Esophagus mucosa (tissue), 1 donor: Measurements from ENCODE around the gene SCN1B. TPM values are rescaled to one million over a fixed set of nuclear protein-coding genes. Genes with fewer than 3 reads are reported as not detected.
"Not testable (repeated sequence)": the region's sequence is repeated elsewhere in the genome, so short reads cannot be mapped to it uniquely, and the experiment has no call there.

Experiments used
- ATAC-seq: fragments of 200-7000 bp; cut with Tn5 transposase; one replicate; pipeline ENCODE4 v1.9.1; 2020
- total RNA-seq: library from RNA; stranded (reverse); gene quantifications from one replicate; pipeline ENCODE4 v1.2.4, GENCODE V29; 2023
- donor health status: DM: yes; HTN: yes; CAD: no.

SCN1B gene
- total RNA-seq, 1 donor from 2014 or later: 0.88 TPM

DNA sequence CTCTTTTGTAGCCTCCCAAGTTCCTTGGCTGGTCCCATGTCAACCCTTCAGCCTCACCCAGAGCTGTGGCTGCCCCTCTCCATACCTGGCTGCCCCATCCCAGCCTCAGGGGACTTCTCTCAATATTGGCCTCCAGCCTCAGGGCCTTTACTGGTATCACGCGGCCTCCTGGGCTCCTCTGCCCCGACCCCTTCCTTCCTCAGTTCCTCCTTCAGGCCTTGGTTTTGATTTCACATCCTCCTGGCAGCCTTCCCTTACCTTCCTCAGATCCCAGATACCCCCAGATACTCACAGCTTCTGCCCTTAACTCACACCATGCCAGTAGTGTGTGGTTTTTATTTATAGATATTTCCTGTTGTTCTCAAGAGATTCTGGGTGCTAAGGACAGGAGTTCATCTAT, 12.8 kb upstream of the SCN1B start:
- no peak for ATAC-seq

DNA sequence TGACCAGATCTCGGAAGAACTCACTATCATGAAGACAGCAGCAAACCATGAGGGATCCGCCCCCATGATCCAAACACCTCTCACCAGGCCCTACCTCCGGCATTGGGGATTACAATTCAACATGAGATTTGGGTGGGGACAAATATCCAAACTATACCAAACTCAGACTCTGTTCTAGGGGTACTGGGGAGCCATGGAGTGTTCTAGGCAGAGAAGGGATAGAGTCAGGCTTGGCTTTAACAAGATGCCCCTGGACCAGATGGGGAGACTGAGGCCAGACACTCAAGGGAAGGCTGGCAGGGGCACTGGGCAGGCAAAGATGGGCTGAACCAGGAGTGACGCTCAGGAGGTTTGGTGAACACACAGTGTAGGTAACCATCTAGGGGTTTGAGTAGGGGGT, 11.9 kb upstream of the SCN1B start:
- ATAC-seq: no peak

GRCh38 chr19:35019144-35019543, 11.1 kb upstream of the SCN1B start:
- no peak for ATAC-seq

- no peak for ATAC-seq
Measured at GRCh38 chr19:35021016-35021415, 9.3 kb upstream of the SCN1B start.

DNA sequence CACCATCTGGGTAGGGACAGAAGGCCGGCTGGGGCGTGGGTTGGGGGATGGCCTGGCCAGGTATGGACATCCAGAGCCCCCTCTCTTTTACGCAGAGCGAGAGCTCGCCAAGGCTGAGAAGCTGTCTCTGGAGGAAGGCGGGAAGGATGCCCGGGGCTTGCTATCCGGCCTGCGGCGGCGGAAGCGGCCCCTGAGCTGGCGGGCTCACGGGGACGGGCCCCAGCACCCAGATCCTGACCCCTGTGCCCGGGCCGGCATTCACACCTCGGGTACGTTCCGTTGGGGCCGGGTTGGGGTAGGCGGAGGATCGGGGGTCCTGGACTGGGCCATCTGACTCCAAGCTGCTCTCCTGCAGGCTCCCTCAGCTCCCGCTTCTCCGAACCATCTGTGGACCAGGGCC, 8.7 kb upstream of the SCN1B start:
- ATAC-seq: no peak

GRCh38 chr19:35022460-35022859, 7.8 kb upstream of the SCN1B start:
- ATAC-seq: no peak

GRCh38 chr19:35023428-35023827, 6.8 kb upstream of the SCN1B start:
- ATAC-seq: no peak

GRCh38 chr19:35024095-35024494, 6.2 kb upstream of the SCN1B start:
- no peak for ATAC-seq

GRCh38 chr19:35025969-35026368, 4.3 kb upstream of the SCN1B start:
- no peak for ATAC-seq

DNA sequence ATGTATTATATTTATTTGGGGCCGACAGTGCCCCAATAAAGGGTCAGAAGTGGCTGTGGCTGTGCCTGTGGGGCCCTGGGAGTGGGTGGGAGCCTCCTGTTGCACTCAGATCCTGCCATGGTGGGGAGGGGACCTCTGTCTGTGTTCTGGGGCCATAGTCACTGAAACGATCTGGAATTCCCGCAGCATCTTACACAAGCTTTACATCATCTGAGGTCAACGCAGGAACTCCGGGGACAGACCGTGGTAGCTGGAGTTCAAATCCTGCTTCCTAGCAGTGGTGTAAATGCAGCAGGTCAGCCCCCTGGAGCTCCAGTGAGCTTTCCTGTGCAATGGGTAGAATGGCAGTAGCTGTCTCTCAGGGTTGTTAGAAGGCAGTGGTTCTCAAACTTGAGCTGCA, 3.9 kb upstream of the SCN1B start:
- ATAC-seq: no peak

DNA sequence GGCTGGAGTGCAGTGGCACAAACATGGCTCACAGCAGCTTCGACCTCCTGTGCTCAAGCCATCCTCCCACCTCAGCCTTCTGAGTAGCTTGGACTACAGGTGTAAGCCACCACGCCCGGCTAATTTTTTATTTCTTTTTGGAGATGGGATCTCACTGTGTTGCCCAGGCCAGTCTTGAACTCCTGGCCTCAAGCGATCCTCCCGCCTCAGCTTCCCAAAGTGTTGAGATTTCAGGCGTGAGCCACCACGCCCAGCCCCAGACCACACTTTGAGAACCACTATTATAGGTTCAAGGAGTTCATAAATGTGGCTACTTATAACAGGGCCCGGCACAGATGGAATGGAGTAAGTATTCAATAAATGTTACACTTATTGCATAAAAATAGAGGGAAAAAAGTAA, 3.3 kb upstream of the SCN1B start:
- ATAC-seq: no peak

GRCh38 chr19:35027851-35028599, 2.2 kb upstream of the SCN1B start:
- no peak for ATAC-seq

DNA sequence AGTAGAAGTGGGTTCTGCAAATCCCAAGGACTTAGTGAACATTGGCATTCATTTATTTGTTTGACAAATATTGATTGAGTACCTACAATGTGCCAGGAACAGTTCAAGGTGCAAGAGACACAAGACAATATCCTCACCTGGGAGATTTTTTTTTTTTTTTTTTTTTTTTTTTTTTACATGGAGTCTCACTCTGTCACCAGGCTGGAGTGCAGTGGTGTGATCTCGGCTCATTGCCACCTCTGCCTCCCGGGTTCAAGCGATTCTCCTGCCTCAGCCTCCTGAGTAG, 1.7 kb upstream of the SCN1B start:
- ATAC-seq: not testable (repeated sequence)

DNA sequence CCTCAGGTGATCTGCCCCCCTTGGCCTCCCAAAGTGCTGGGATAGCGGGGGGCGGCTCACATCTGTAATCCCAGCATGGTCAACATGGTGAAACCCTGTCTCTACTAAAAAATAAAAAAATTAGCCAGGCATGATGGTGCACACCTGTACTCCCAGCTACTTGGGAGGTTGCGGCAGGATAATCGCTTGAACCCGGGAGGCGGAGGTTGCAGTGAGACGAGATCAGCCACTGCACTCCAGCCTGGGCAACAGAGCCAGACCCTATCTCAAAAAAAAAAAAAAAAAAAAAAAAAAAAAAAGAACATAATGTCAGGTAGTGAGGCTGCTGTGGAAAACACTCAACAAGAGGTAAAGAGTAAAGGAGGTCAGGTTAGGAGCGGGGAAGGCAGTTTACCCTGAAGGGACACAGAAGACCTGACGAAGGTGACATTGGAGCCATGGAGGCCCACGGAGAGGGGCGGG, 964 bp upstream of the SCN1B start:
- ATAC-seq: not testable (repeated sequence)

DNA sequence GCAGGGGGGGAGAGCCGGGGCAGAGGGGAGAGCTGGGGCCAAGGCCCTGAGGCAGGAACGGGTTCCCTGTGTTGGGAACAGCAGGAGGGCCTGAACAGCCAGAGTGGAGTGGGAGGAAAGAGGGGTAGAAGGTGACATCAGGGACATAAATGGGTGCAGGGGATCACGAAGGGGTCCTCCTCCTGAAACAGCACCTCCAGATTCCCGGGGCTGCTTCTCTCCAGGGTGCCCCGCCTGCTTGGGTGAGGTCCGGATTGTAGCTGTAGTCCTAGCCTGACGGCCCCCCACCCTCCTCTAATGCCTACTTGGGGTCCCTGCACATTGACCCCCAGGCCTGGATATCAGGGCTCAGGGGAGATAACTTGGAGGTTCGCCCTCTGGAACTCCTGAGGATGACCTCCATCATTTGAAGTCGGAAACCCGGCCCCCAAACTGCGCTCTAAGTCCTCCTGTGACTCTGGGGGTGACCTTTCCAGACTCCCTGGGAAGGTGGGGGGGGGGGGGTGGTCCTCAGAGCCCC, 473 bp upstream of the SCN1B start:
- ATAC-seq: no peak

DNA sequence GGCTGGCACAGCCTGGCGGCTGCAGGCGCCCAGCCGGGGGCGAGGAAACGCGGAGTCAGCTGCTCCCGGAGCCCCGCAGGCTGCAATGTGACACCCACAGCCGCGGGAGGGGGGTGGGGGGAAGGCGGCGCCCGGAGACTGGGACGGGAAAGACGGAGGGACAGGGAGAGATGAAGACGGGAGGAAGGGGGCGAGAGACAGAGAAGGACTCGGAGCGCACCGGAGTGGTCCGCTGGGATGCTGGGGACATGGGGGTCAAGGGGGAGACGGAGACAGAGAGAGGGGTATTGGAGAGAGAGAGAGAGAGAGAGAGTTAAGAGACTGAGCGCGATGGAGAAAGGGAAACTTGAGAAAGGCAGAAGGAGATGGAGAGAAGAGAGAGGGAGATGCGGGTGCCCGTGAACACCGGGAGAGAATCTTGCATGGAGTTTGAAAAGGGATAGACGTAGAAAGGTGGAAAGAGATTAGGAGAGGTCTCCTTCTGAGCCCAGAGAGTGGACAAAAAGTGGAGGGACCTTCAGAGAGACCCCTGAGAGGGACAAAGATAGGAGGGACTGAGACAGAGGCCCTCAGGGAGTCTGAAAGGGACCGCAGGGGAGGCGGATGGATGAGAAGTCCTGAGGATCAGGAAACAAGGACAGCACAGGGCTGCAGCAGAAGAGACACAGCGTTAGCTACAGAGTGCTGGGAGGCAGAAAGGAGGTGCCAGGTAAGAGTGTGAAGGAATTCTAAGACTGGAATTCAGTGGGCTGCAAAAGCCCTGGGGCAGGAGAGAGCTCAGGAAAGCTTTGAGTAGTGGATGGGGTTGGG, 1.0 kb downstream of the SCN1B start:
- no peak for ATAC-seq

GRCh38 chr19:35032356-35032865, 2.1 kb downstream of the SCN1B start:
- ATAC-seq: no peak

GRCh38 chr19:35033067-35034004, 3.1 kb downstream of the SCN1B start:
- ATAC-seq: no peak

DNA sequence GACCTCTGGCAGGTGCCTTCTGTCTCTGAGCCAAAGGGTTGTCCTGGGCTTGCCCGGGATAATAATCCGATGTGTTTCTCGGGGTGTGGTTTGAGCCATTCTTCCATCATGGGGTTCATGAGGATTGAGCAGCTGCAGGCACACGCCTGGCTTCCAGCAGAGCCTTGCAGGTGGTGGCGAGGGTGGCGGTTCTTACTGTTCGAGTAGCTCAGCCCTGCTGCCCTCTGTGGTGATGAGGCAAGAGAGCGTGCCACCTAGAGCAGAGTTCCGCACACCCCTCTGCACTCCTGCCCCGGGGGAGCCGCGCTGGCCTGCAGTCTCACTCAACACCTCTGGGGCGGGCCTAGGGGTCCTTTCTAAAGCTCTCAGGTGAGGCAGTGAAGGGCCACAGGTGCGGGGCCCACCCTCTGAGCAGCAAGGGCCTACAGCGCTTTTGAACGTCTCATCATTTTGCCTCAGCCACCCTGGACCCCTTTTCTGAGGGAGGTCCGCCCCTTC, 3.8 kb downstream of the SCN1B start:
- ATAC-seq: no peak

DNA sequence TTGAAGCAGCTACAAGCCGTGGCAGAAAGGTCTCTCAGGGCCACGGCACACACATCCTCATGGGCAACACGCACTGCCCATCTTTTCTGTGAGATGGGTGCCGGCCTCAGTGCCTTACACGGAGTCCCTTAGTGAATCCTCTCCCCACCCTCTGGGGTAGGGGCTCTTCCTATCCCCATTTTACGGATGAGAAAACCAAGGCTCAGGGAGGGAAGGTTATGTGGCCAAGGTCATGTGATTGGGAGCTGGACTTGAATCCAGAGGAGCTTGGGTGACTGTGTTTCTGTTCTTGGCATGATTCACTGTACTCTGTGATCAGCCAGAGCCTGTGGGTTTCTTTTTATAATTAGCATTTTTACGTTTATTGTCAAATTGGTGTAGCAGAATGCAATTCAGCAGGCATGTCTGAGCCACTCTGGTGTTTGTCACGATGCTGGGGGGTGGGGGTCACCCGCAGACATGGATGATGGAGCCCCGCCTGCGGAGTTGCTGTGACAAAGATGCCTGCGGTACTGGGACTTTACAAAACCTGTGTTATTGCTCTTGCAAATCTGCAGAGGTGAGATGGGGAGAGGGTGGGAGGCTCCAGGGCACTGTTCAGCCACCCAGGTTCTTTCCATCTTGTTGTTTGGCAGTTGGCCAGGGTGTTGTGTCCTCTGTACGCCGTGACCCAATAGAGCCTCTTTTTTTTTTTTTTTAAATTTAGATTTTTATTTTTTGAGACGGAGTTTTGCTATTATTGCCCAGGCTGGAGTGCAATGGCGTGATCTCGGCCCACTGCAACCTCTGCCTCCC, 4.5 kb downstream of the SCN1B start:
- no peak for ATAC-seq
